T-helper 1 cell treated with Interleukin-12 subunit alpha and Interleukin-12 subunit beta and Interleukin-4 antibody, amounts not matched to agents 30 ng/mL and 1 ng/mL, for 36 hours (primary cell): ENCODE results near the gene POTEH. TPM values are rescaled to one million over a fixed set of nuclear protein-coding genes. Genes with fewer than 3 reads are reported as not detected.
"Not testable (repeated sequence)": the region's sequence is repeated elsewhere in the genome, so short reads cannot be mapped to it uniquely, and the experiment has no call there.

Experiments
- intact Hi-C: fragments of 100-400 bp; cut with micrococcal nuclease; formaldehyde crosslinking; loops from one replicate; pipeline ENCODE4 v1.15.1; 2024
- total RNA-seq: library from RNA; stranded (reverse); gene quantifications from 2 replicates; pipeline ENCODE4 v1.2.3, GENCODE V29; 2022

POTEH gene
- total RNA-seq, 1 donor from 2014 or later = not detected

DNA sequence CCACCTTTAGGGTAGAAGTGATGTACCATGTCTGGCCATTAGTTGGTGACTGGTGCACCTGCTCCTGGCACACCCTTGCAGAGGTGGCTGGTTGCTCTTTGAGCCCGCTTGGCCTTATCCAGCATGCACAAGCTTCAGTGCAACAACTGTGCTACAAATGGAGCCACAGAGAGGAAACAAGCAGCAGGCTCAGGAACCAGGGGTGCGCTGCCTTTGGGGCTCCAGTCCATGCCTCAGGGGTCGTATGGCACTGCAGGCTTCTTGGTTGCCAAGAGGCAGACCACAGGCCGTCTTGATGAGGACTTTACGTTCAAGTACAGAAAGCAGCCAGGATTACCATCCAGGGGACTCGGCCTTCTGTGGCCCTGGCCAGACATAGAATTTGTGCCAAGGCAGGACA lies 44.6 kb downstream of the POTEH start:
- intact Hi-C loops = not testable (repeated sequence)

DNA sequence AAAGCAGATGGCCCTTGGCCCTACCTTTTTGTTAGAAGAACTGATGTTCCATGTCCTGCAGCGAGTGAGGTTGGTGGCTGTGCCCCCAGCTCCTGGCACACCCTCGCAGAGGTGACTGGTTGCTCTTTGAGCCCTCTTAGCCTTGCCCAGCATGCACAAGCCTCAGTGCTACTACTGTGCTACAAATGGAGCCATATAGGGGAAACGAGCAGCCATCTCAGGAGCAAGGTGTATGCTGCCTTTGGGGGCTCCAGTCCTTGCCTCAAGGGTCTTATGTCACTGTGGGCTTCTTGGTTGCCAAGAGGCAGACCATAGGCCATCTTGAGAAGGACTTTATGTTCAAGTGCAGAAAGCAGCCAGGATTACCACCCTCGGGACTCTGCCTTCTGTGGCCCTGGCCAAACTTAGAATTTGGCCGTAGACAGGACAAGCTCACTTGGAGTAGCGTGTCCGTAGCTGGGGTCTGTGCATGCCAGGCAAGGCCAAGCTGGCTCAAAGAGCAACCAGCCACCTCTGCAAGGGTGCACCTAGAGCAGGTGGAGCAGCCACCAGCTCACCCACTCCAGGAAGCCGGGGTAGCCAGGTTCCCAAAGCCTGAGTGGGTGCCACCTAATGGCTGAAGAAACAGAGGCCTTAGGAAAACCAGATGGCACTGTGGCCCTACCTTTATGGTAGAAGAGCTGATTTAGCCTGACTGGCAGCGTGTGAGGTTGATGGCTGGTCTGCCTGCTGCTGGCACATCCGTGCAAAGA lies 48.5 kb downstream of the POTEH start:
- intact Hi-C loops = not testable (repeated sequence)

DNA sequence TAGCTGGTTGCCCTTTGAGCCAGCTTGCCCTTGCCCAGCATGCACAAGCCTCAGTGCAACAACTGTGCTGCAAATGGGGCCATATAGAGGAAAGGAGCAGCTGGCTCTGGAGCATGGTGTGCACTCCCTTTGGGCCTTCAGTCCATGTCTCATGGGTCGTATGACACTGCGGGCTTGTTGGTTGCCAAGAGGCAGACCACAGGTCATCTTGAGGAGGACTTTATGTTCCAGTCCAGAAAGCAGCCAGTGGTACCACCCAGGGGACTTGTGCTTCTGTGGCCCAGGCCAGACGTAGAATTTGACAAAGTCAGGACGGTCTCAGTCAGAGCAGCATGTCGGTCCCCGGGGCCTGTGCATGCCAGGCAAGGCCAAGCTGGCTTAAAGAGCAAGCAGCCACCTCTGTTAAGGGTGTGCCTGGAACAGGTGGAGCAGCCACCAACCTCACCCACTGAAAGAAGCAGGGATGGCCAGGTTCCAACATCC lies 49.1 kb downstream of the POTEH start:
- intact Hi-C loops = not testable (repeated sequence)

DNA sequence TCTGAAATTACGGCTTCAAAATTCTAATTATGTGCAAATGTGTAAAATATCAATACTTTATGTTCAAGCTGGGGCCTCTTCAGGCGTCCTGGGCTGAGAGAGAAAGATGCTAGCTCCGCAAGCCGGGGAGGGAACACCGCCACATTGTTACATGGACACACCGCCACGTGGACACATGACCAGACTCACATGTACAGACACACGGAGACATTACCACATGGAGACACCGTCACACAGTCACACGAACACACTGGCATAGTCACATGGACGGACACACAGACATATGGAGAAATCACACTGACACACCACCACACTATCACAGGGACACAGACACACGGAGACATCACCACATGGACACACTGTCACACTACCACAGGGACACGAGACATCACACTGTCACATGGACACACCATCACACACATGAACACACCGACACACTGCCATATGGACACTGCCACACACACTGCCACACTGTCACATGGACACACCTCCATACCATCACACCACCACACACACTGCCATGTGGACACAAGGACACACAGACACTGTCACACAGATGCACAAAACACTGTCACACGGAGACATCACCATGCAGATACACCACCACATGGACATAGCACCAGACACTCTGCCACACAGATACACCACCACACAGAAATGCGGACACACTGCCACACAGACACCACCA lies 58.0 kb downstream of the POTEH start:
- intact Hi-C loops = not testable (repeated sequence)

DNA sequence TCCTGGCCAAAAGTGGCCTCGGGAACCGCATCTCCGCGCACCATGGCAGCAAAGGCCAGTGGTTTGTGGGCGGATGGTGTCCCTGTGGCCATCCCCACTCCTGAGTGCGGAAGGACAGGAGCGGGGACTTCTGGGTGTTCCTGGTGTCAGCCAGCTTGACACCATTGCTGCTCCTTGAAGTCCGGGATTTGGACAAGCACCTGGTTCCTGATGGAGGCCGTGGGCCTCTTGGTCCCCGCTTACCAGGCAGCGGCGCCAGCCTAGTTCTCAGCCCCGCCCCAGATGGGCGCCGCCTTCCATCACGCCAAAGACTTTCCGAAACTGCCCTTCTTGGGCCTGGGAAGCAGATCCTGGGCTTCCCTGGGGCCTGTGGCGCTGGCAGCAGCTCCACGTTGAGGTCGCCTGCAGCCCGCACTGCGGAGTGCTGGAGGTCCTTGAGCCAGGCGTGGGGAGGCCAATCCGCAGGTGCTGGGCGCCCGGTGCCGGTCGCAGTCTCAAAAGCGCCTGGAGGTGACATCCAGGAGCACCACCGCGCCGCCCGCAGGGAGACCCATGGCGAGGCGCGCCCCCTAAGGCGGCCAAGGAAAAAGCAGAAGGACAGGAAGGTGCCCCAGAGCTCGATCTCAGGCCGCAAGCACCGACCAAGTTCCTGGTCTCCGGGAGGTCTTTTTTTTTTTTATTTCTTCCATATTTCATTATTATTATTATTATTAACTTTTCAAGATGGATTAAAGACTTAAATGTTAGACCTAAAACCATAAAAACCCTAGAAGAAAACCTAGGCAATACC lies 59.5 kb downstream of the POTEH start:
- intact Hi-C loops = not testable (repeated sequence)

DNA sequence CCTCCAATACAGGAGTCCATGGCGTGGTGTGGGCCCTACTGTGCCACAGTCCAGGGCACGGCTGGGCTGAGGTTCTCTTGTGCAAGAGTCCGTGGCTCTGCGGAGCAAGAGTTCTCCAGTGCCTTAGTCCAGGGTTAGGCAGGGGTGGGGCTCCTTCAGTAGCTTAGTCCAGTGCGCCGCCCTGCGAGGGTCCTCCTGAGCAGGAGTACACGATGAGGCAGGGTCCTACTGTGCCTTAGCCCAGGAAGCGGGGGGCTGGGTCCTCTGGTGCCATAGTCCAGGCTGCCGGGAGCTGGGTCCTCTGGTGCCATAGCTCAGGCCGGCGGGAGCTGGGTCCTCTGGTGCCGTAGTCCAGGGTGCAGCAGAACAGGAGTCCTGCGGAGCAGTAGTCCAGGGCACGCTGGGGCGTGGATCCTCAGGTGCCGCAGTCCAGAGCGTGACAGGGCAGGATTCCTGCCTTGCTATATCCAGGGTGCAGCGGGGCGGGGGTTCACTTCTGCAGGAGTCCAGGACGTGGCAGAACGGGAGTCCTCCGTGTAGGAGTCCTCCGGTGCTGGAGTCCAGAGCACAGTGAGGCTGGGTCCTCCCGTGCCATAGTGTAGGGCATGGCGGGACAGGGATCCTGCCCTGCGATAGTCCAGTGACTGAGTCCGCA lies 69.7 kb downstream of the POTEH start:
- intact Hi-C loops = not testable (repeated sequence)

DNA sequence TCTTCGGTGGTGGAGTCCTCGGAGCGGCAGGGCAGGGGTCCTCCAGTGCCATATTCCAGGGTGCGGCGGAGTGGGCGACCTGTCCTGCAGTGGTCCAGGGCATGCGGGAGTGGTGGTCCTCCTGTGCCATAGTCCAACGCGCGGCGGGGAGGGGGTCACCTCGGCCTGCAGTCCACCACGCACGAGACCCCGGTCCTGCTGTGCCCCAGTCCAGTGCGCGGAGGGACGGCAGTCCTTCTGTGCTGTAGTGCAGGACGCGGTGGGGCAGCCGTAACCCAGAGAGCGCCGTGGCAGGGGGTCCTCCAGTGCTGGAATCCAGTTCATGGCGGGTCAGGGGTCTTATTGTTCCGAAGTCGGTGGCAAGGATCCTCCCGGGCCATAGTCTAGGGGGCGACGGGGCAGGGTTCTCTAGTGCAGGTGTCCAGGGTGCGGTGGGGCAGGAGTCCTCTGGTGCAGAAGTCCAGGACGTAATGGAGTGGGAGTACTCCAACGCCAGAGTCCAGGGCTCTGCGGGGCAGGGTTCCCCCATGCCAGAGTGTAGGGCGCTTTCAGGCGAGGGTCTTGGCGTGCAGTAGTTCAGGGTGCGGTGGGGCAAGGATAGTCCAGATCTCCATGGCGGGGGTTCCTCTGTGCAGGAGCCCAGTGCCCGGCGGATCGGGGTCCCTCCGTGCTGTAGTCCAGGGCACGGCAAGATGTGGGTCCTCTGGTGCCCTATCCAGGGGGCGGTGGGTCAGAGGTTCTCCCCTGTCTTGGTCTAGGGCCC lies 70.7 kb downstream of the POTEH start:
- intact Hi-C loops = not testable (repeated sequence)

DNA sequence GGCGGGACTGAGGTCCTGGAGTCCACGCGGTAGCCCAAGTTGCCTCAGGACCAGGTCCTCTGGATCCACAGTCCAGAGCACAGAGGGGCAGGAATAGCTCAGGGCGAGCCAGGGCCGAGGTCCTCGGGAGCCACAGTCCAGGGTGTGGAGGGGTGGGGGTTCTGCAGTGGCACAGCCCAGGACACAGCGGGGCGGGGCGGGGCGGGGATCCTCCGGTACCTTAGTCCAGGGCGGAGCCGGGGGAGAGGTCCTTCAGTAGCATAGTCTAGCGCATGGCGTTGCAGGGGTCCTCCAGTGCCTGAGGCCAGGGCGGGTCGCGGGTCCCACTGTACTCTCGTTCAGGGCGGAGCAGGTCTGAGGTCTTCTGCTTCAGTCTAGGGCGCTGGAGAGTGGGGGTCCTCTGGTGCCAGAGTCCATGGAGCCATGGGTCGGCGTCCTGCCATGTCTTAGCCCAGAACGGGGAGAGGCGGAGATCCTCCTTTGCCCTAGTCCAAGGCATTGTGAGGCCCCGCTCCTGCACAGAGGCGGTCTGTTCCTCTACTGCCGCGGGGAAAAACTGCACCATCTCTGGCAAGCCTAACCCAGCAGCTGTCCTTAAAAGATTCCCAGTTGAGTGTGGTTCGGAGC lies 71.4 kb downstream of the POTEH start:
- intact Hi-C loops = not testable (repeated sequence)

DNA sequence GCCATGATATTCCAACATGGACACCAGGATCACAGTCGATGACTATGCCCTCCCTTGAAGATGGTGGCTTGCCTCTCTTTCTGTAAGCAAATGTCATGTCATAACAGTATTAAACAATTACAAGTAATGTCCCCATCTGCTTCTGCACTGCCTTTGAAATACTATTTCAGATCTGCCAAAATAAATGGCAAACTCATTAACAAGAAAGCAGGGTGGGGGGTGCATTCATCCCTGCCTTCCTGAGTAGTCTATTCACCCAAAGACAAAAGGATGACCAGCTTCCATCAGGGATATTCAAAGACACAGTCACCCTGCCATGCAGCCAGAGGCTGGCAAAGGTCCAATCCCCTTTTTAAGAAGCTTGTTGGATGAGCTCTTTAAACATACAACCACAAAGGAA lies 73.7 kb downstream of the POTEH start:
- intact Hi-C loops = not testable (repeated sequence)

Other genes starting within 250 kb of the POTEH start
- gene OR11H1, start 161.8 kb upstream of the POTEH start, total RNA-seq = not detected in 2 replicates